ENCODE data around the gene LNPEP. TPM values are rescaled to one million over a fixed set of nuclear protein-coding genes. Genes with fewer than 3 reads are reported as not detected.

The LNPEP gene
- total RNA-seq, 1 donor from 2014 or later, result 29.1 TPM

- no peak for DNase-seq (ENCODE audit: low read depth, low spot score)
Measured at GRCh38 chr5:96957254-96958049, 21.6 kb downstream of the LNPEP start.

GRCh38 chr5:96958977-96959376 lies 23.1 kb downstream of the LNPEP start:
- no peak for DNase-seq (ENCODE audit: low read depth, low spot score)

DNA sequence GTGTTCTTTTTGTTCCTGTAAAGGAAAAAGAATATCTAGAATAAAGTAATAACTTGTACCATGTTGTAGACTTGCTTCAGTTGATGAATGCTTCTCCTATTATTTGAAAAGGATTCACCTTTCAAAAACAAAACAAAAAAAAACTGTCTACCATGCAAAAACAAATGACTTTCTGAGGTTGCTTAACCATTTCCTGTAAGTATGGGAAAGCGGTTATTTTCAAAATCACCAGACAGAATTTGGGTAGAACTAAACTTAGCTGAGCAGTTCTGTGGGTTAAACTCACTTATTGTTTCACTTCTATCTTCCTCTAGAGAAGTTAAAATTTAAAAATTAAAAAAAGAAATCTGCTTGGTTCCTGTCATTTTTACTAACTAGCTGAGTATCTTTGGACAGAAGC lies 25.2 kb downstream of the LNPEP start:
- no peak for DNase-seq (ENCODE audit: low read depth, low spot score)

DNA sequence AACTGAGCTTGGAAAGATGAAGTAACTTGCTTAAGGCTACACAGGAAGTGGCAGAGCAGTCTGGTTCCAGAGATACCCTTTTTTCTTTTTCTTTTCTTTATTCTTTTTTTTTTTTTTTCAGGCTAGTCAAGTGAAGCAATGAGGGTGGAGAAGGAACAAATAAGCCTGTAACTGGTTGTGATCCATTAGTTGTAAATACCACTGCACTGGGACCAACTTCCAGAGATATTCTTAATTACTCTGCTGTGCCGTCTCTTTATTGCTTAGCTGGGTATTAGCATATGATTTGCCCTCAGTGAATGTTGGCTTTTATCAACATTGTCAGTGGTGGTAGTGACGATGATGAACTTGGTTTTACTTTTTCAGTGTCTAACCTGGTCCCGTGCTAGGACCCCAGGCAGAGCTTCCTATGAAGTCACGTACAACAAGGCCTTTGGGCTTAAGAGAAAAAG lies 26.7 kb downstream of the LNPEP start:
- no peak for DNase-seq (ENCODE audit: low read depth, low spot score)

GRCh38 chr5:96963267-96963666 lies 27.4 kb downstream of the LNPEP start:
- peak; percentile 57 for DNase-seq (ENCODE audit: low read depth, low spot score)

GRCh38 chr5:96966801-96967200 lies 30.9 kb downstream of the LNPEP start:
- DNase-seq (ENCODE audit: low read depth, low spot score), result no peak

DNA sequence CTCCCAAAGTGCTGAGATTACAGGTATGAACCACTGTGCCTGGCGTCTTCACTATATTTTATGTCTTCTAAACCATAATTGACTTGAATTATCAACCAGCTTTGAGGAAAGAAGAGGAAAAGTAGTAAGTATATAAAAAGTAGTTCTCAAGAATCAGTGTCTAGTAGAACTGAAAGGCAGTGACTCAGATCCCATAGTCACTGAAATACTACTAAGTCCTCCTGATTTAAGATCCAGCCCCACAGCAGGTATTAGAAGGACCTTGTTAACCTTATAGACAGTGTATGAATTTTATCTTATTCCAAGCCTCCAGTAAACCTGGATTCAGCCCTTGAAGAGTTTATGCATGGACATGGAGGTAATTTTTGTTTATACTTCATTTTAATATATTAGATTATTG lies 31.5 kb downstream of the LNPEP start:
- no peak for DNase-seq (ENCODE audit: low read depth, low spot score)

- peak; percentile 58 for DNase-seq (ENCODE audit: low read depth, low spot score)
Measured at GRCh38 chr5:96968074-96968473, 32.2 kb downstream of the LNPEP start.

- DNase-seq (ENCODE audit: low read depth, low spot score), result no peak
Measured at GRCh38 chr5:96968614-96969013, 32.7 kb downstream of the LNPEP start.

GRCh38 chr5:96969366-96969765 lies 33.5 kb downstream of the LNPEP start:
- DNase-seq (ENCODE audit: low read depth, low spot score), result no peak

DNA sequence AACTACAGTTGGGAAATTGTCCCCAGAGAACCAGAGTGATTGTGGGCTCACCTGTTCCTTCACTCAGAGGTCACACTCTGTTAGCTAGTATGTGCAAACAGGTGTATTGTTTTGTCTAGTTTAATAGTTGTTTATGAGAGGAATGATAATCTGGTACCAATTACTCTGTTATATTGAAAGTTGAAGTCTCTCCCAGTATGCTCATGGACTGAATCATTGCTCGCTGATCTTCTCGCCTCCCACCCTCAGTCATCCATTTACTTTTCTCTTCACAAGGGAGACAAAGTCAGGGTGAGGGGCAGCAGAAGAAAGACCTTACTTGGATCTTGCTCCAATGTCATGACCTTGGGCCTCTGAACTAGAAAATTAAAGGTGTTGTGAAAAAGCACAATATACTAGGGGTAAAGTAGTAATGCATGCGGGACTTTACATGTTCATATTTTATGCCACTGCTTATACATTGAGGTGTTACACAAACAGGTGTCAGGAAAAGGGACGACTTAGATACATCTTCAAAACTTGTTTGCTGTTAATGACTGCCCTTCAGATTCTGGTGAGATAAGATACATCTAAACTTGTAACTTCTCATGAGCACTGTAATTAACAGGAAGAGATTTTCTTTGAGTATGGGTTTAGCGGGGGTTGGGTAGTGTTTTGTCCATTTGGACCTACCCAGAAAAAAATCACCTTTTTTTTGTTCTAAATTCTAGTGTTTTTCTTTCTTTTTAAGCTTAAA lies 36.9 kb downstream of the LNPEP start:
- DNase-seq (ENCODE audit: low read depth, low spot score), result no peak

DNA sequence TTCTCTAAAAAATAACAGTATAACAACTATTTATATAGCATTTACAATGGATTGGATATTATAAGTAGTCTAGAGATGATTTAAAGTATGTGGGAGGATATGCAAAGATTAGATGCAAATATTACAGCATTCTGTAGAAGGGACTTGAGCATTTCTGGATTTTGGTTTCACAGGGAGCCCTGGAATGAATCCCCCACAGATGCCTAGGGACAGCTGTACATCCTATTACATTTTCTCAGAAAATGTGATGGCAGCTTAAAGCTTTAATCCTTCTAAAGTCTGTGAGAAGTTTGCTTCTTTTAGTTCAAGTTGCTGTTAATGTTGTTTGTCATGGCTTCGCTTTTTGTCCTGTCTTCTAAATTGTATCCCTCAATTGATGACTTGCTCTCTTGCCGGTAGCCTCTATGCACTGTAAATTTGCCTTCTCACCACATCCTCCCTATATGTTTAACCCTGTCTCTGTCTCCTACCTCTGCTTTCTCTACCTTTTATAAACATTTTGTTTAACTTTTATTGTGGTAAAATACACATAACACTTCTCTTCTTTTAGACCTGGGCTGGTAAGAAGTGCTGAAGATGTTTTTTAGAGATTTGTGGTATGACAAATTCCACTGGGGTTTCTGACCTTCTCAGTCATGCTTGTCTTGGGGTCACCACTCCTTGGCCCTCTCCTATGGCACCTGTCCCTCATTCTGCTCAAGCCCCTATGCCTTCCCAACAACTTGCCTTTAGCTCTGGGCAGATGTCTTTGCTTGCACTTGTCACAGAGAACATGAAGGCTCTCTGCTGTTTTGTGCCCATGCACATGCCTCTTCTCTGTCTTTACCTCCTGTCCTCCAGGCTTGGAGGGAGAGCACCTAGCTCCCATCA lies 37.9 kb downstream of the LNPEP start:
- no peak for DNase-seq (ENCODE audit: low read depth, low spot score)

DNA sequence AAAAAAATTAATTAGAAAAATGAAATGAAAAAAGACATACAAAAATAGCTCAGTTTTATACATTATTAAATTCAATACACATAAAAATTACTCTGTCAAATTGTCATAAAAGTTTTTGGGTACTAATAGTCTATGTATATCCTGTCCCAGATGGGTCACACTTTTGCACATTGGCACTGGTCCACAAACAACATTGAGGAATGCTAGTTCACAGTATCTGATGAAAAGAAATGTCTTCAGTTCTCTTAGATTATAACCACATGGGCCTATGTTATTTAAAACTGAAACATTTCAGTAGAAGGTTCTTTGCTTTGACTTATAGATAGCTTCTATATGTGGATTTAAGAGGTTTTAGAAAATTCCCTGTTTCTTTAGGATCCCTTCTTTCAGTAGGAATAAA lies 39.8 kb downstream of the LNPEP start:
- no peak for DNase-seq (ENCODE audit: low read depth, low spot score)

DNA sequence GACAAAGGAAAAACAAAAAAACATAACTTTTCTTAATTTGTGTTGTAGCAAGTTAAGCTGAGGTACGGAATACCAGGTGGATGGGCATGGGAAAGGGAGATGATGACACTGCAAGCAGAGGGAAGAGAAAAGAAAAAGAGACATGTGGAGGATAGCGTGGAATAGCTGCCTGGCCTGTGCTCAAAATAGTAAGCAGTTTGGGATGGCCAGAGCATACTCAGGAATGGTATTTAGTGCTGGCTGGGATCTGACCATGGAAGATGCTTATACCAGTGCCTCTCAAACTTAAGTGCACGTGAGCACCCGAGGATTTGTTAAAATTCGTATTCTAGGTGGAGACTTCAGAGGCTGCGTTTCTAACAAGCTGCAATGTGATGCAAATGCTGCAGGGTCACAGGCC lies 41.3 kb downstream of the LNPEP start:
- no peak for DNase-seq (ENCODE audit: low read depth, low spot score)

DNA sequence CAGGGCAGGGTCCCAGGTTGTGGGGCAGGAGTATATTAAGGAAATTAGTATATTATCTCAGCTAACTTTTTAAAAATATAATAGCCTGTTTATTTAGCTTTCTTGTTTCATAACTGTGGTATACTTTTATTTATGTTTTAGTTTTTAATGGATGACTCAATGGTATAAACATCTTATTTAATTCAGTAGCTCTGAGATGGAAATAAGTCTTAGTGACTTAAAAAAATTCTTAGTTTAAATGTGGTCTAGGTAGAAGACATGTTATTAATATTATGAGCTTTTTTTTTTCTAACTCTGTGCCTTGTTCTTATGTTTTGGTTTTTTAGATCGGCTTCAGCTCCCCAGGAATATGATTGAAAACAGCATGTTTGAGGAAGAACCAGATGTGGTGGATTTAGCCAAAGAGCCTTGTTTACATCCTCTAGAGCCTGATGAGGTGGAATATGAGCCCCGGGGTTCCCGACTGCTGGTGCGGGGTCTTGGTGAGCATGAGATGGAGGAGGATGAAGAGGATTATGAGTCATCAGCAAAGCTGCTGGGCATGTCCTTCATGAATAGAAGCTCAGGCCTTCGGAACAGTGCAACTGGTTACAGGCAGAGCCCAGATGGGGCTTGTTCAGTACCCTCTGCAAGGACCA lies 43.1 kb downstream of the LNPEP start:
- DNase-seq (ENCODE audit: low read depth, low spot score), result no peak

- no peak for DNase-seq (ENCODE audit: low read depth, low spot score)
Measured at GRCh38 chr5:96984506-96985192, 48.8 kb downstream of the LNPEP start.

DNA sequence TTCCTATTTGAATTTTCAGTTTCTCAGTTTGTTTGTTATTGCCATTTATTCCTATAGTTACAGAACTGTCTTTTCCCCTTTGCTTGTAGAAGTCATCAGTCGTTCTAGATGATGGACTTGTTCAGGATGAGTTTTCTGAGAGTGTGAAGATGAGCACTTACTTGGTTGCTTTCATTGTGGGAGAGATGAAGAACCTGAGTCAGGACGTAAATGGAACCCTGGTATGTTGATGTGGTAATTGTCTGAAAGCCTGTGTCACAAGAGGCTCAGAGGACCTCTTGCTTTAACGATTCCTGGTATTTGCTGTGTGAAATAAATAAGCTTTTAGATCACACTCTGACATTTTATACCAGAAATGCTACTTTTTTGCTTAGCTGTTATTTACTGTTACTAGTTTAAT lies 50.6 kb downstream of the LNPEP start:
- no peak for DNase-seq (ENCODE audit: low read depth, low spot score)

DNA sequence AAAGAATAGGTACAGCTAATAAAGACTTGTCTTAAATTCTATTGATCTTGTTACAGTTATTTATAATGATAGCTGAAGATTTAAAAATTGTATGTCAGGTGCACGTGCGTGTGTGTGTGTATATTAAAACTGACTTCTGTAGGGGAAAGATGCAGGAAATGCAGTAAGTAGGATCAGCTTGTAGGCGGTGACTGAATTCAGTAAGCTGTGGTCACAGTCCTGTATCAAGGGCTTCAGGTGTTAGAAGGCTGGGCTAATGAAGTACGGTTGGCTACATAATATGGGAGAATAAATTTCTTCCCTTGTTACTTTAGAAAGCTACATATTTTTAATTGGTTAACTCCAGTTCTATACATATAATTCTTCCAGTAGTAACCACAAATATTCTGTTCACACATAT lies 54.2 kb downstream of the LNPEP start:
- no peak for DNase-seq (ENCODE audit: low read depth, low spot score)

- no peak for DNase-seq (ENCODE audit: low read depth, low spot score)
Measured at GRCh38 chr5:96991708-96992107, 55.8 kb downstream of the LNPEP start.

DNA sequence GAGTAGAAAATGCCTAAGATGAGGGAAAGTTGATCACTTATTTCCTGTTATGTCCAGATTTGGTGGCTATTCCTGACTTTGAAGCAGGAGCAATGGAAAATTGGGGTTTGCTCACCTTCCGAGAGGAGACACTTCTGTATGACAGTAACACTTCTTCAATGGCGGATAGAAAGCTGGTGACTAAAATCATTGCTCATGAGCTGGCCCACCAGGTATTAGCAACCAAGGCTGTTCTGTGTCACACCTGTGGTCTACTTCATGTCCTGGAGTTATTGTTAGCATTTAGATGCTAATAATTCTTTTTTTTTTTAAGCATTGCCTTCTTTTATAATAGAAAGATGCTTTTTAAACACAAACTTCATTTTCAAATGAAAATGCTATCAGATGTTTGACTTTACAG lies 57.9 kb downstream of the LNPEP start:
- DNase-seq (ENCODE audit: low read depth, low spot score), result no peak

- DNase-seq (ENCODE audit: low read depth, low spot score), result no peak
Measured at GRCh38 chr5:96994493-96994892, 58.6 kb downstream of the LNPEP start.
